ENCODE results near the gene IL33.

Gene IL33

DNA sequence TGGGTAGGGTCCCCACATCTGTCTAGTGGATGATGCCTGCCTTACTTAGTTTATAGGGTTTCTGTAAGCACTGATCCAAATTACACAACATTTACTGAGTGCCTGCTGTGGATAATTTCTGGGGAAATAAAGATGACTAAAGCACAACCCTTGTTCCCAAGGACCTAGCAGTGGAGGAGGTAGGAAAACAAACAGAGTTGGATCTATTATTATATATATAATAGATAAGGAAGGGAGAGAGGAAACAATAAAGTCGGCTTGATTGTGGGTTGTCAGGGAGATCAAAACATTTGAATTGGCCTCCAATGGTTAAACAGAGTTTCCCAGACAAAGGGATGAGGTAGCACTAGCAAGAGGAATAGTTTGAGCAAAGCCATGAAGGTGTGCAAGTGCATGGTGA, 14.0 kb downstream of the IL33 start:
- H3K36me3 Mint-ChIP-seq (ENCODE audit: low read depth), result no peaks in the 10 kb centered on the region
- no peak overlapping the region for H3K4me3 Mint-ChIP-seq
- no peak for TF ChIP-seq CTCF (IDR thresholded peaks at IDR 0.05; ENCODE audit: unreplicated experiment in 3 of 3)
- H3K9me3 Mint-ChIP-seq, result no peaks in the 10 kb centered on the region
- peaks cover 9% of the 10 kb centered on the region for H3K27me3 Mint-ChIP-seq (ENCODE audit: low read depth)
- H3K27ac Mint-ChIP-seq, result no peak overlapping the region
- H3K4me1 Mint-ChIP-seq, result peaks cover 6% of the 10 kb centered on the region

- Mint-ChIP-seq H3K4me3 (no peak overlapping the region), H3K27me3 (ENCODE audit: low read depth) (peaks cover 6% of the 10 kb centered on the region), H3K4me1 (peaks cover 6% of the 10 kb centered on the region), H3K27ac (no peak overlapping the region), H3K9me3 (no peaks in the 10 kb centered on the region), H3K36me3 (ENCODE audit: low read depth) (no peaks in the 10 kb centered on the region)
- TF ChIP-seq CTCF (IDR thresholded peaks at IDR 0.05; ENCODE audit: unreplicated experiment in 3 of 3), result no peak
These were observed 14.6 kb downstream of the IL33 start for GRCh38 chr9:6230037-6230780.

DNA sequence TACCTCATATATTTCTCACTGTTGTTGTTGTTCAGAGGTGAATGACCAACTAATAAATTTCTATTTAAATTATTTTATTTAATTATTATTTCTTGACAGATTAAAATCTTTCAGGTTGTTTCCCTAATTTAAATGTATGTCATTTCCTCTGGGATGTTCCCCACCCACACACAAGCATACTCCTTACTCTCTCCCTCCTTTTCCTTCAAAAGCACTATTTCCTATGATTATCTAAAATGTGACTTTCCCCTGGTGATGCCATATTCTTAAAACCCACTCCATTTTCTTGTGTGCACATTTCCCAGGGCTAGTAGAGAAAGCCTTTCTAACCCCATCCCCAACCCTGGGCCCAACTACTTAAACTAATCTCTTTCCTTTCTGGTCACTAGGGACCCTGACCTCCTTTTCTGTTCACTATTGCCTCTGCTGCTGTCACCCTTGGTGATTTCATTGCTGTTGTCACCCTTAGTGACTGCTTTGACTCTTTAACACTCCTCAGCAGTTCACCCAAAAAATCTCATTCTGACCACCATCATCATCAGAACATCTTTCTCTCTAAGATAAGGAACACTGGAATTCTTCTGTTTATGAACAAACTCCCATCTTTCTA, 16.8 kb downstream of the IL33 start:
- no peaks in the 10 kb centered on the region for H3K4me1 Mint-ChIP-seq
- H3K27ac Mint-ChIP-seq, result no peak overlapping the region
- no peaks in the 10 kb centered on the region for H3K9me3 Mint-ChIP-seq
- TF ChIP-seq CTCF (IDR thresholded peaks at IDR 0.05; ENCODE audit: unreplicated experiment in 3 of 3), result no peak
- H3K4me3 Mint-ChIP-seq, result no peak overlapping the region
- H3K36me3 Mint-ChIP-seq (ENCODE audit: low read depth), result no peaks in the 10 kb centered on the region
- no peaks in the 10 kb centered on the region for H3K27me3 Mint-ChIP-seq (ENCODE audit: low read depth)

DNA sequence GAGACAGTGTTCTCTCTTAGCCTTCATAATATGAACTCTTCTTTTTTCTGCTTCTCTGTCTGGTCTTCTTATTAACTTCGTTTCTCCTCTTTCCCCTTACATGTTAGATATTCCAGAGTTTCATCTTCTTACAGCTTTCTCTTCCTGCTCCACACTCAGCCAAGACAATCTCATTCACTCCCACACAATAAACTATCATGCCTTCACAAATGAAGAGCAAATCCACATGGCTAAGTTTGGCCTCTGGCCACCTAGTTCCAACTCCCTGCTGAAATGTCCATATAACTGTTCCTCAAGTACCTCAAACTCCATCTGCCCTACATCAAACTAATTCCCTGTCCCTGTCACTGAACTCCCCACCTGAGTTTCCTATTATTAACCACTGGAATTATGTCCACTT, 18.4 kb downstream of the IL33 start:
- Mint-ChIP-seq H3K9me3 (no peaks in the 10 kb centered on the region), H3K4me3 (no peak overlapping the region), H3K4me1 (no peaks in the 10 kb centered on the region), H3K27me3 (ENCODE audit: low read depth) (no peaks in the 10 kb centered on the region), H3K36me3 (ENCODE audit: low read depth) (no peaks in the 10 kb centered on the region), H3K27ac (no peak overlapping the region)
- no peak for TF ChIP-seq CTCF (IDR thresholded peaks at IDR 0.05; ENCODE audit: unreplicated experiment in 3 of 3)

DNA sequence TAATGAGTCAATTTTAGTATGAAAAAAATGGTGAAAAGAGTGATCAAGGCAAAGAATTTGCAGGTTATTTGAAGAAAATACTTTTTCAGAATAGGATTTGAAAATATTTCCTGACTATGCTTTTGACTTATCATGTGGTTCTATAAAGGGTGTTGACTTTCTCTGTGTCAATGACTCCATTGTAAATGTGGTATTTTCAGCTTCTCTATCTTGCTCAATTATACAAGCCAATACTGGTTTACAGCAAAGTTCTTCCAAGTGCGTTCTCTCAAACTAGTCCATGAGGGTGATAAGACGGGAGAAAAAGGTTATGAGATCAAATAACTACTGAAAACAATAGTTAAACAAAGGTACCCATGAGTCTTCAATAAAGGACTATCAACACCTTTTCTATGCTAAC, 21.7 kb downstream of the IL33 start:
- H3K9me3 Mint-ChIP-seq, result no peaks in the 10 kb centered on the region
- H3K27me3 Mint-ChIP-seq (ENCODE audit: low read depth), result no peaks in the 10 kb centered on the region
- H3K4me3 Mint-ChIP-seq, result no peak overlapping the region
- no peak for TF ChIP-seq CTCF (IDR thresholded peaks at IDR 0.05; ENCODE audit: unreplicated experiment in 3 of 3)
- H3K4me1 Mint-ChIP-seq, result no peaks in the 10 kb centered on the region
- no peaks in the 10 kb centered on the region for H3K36me3 Mint-ChIP-seq (ENCODE audit: low read depth)
- no peak overlapping the region for H3K27ac Mint-ChIP-seq

DNA sequence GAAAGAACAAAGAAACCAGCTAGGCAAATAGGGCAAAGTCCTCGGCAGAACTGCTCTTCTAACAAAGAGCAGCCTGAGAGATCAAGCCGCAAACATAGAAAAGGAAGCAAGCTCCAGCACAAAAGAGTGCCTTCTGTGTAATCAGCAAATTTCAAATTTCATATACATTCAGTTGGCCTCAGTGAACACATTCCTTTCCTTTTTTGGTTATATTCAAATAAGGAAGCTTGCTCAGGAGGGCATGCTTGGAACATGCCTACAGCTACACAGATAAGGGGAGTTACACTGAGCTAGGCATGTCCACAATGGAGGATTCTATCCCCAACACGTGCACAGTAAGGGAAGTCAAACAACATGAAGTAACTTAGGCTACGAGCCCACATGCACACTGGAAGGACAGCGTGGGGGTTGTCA, 23.4 kb downstream of the IL33 start:
- H3K9me3 Mint-ChIP-seq, result no peaks in the 10 kb centered on the region
- peak overlapping the region in 2 of 3 experiments; percentile 8 to 60 for H3K27ac Mint-ChIP-seq
- no peaks in the 10 kb centered on the region for H3K4me1 Mint-ChIP-seq
- no peaks in the 10 kb centered on the region for H3K36me3 Mint-ChIP-seq (ENCODE audit: low read depth)
- TF ChIP-seq CTCF (IDR thresholded peaks at IDR 0.05; ENCODE audit: unreplicated experiment in 3 of 3), result no peak
- H3K4me3 Mint-ChIP-seq, result no peak overlapping the region
- no peaks in the 10 kb centered on the region for H3K27me3 Mint-ChIP-seq (ENCODE audit: low read depth)
